HepG2 (cell line): ENCODE data around the gene ARFGAP2. TPM values are rescaled to one million over a fixed set of nuclear protein-coding genes. Genes with fewer than 3 reads are reported as not detected.

Source experiments
- ESRRA ChIP-seq: sonication (generic); formaldehyde crosslinking; IDR thresholded peaks from 2 replicates; pipeline ENCODE4 v1.5.1; 2020; ENCODE audit warnings: mild to moderate bottlenecking, low read depth, missing genetic modification reagents
- ETV5 ChIP-seq: IDR thresholded peaks from 2 replicates; pipeline ENCODE4 v1.6.1; 2018; ENCODE audit warnings: missing biosample characterization, missing genetic modification reagents, inconsistent platforms, borderline replicate concordance
- JARID2 ChIP-seq: sonication (generic); formaldehyde crosslinking; IDR thresholded peaks from 2 replicates; pipeline ENCODE4 v1.8.1; 2023; ENCODE audit warnings: missing genetic modification reagents, inconsistent platforms; ENCODE audit not compliant: insufficient replicate concordance
- NONO ChIP-seq, 2 experiments: fragments of 450-650 bp in 1 of 2; sonication (generic) in 1 of 2; formaldehyde crosslinking in 1 of 2; IDR thresholded peaks in 1 of 2; conservative IDR thresholded peaks in 1 of 2; 2 replicates each; pipeline versions ENCODE4 v1.6.1 to v1.8.0; 2017 to 2022; ENCODE audit warnings: mild to moderate bottlenecking in 1 of 2, missing genetic modification reagents in 1 of 2, moderate library complexity in 1 of 2
- SIN3B ChIP-seq: fragments of 150-350 bp; IDR thresholded peaks from 2 replicates; pipeline ENCODE4 v1.6.1; 2014; ENCODE audit warnings: low read length
- ZNF296 ChIP-seq: sonication (generic); formaldehyde crosslinking; conservative IDR thresholded peaks from 2 replicates; pipeline ENCODE4 v1.5.0; 2020; ENCODE audit warnings: mild to moderate bottlenecking, missing genetic modification reagents
- ZNF567 ChIP-seq: sonication (generic); formaldehyde crosslinking; IDR thresholded peaks from 2 replicates; pipeline ENCODE4 v1.8.1; 2023; ENCODE audit warnings: mild to moderate bottlenecking, missing genetic modification reagents, borderline replicate concordance
- ZNF709 ChIP-seq: sonication (generic); formaldehyde crosslinking; IDR thresholded peaks from 2 replicates; pipeline ENCODE4 v1.5.0; 2020; ENCODE audit warnings: mild to moderate bottlenecking, missing genetic modification reagents
- ZSCAN25 ChIP-seq: sonication (generic); formaldehyde crosslinking; IDR thresholded peaks from 2 replicates; pipeline ENCODE4 v1.8.0; 2022; ENCODE audit warnings: mild to moderate bottlenecking, missing genetic modification reagents
- polyA plus RNA-seq, 8 experiments: library from polyadenylated mRNA; depleted of rRNA in 3 of 8; stranded (reverse) in 7 of 8; unstranded in 1 of 8; fragments of >200 nt; fragmentation: Illumina TruSeq in 4 of 8; extraction: Trizol in 4 of 8; gene quantifications; 2 replicates each; pipeline versions ENCODE4 v1.2.1 to v1.2.3, GENCODE V29; 2011 to 2016; ENCODE audit warnings: low read depth in 4 of 8, missing spikeins in 1 of 8, mixed read lengths in 1 of 8; ENCODE audit not compliant: insufficient read depth in 1 of 8
- total RNA-seq, 5 experiments: library from RNA; depleted of rRNA; stranded (reverse); fragments of >200 nt; fragmentation: Illumina TruSeq; extraction: Trizol; gene quantifications; 2 replicates each; pipeline ENCODE4 v1.2.3, GENCODE V29; 2016; ENCODE audit warnings: low read depth in 1 of 5
- TF ChIP-seq, protein P1 (sequence below): sonication (generic); formaldehyde crosslinking; IDR thresholded peaks from 2 replicates; pipeline ENCODE4 v1.5.0; 2020; ENCODE audit warnings: missing genetic modification reagents
- TF ChIP-seq, protein P2 (sequence below), 2 experiments: IDR thresholded peaks; 2 replicates each; pipeline ENCODE4 v1.6.1; 2011 to 2012; ENCODE audit warnings: low read length in 2 of 2, borderline replicate concordance in 1 of 2, low read depth in 1 of 2, mild to moderate bottlenecking in 1 of 2, moderate library complexity in 1 of 2
- TF ChIP-seq, protein P3 (sequence below): sonication (generic); formaldehyde crosslinking; IDR thresholded peaks from 2 replicates; pipeline ENCODE4 v1.4.0; 2020; ENCODE audit warnings: missing genetic modification reagents
- TF ChIP-seq, protein P4 (sequence below): conservative IDR thresholded peaks from 2 replicates; pipeline ENCODE4 v1.6.1; 2018; ENCODE audit warnings: missing genetic modification reagents
- TF ChIP-seq, protein P5 (sequence below): sonication (generic); formaldehyde crosslinking; IDR thresholded peaks from 2 replicates; pipeline ENCODE4 v1.8.0; 2022; ENCODE audit warnings: missing genetic modification reagents, mild to moderate bottlenecking, moderate library complexity, borderline replicate concordance

ARFGAP2 gene
- total and polyA plus RNA-seq, 2 of the 13 experiments (the other 11 are each of a cell fraction or from before 2014, with no cell fraction given) = 32.3 to 75.3 TPM

GRCh38 chr11:47185305-47186075 lies 8.8 kb upstream of the ARFGAP2 start (continued):
- TF ChIP-seq ZNF296 (no peak), SIN3B (no peak), ESRRA (CRISPR knock-in tag) (no peak; the same call in 1 of the 2 replicates), JARID2 (CRISPR knock-in tag) (no peak), ZNF567 (CRISPR knock-in tag) (no peak; the same call in 1 of the 2 replicates), ETV5 (CRISPR knock-in tag) (no peak), NONO (IDR thresholded peaks at IDR 0.05) (no peak), NONO (CRISPR knock-in tag; conservative IDR thresholded peaks at IDR 0.05) (no peak), ZNF709 (CRISPR knock-in tag) (no peak; the same call in 1 of the 2 replicates), ZSCAN25 (CRISPR knock-in tag) (no peak)
- TF ChIP-seq, protein P1, sequence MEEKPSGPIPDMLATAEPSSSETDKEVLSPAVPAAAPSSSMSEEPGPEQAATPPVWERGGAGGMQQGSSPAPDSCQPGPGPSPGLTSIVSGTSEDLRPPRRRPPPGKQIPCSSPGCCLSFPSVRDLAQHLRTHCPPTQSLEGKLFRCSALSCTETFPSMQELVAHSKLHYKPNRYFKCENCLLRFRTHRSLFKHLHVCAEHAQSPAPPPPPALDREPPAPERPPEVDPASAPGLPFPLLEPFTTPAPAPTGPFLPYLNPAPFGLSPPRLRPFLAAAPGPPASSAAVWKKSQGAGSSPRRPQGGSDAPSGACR (CRISPR knock-in tag) = no peak
- TF ChIP-seq, protein P2, sequence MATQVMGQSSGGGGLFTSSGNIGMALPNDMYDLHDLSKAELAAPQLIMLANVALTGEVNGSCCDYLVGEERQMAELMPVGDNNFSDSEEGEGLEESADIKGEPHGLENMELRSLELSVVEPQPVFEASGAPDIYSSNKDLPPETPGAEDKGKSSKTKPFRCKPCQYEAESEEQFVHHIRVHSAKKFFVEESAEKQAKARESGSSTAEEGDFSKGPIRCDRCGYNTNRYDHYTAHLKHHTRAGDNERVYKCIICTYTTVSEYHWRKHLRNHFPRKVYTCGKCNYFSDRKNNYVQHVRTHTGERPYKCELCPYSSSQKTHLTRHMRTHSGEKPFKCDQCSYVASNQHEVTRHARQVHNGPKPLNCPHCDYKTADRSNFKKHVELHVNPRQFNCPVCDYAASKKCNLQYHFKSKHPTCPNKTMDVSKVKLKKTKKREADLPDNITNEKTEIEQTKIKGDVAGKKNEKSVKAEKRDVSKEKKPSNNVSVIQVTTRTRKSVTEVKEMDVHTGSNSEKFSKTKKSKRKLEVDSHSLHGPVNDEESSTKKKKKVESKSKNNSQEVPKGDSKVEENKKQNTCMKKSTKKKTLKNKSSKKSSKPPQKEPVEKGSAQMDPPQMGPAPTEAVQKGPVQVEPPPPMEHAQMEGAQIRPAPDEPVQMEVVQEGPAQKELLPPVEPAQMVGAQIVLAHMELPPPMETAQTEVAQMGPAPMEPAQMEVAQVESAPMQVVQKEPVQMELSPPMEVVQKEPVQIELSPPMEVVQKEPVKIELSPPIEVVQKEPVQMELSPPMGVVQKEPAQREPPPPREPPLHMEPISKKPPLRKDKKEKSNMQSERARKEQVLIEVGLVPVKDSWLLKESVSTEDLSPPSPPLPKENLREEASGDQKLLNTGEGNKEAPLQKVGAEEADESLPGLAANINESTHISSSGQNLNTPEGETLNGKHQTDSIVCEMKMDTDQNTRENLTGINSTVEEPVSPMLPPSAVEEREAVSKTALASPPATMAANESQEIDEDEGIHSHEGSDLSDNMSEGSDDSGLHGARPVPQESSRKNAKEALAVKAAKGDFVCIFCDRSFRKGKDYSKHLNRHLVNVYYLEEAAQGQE (IDR thresholded peaks at IDR 0.05; ENCODE audit: borderline replicate concordance in 1 of 2, low read depth in 1 of 2, low read length in 2 of 2) = 0 out of 4 replicates have a peak, but pooled peaks of 1 of the 2 experiments have one; percentile 12
- TF ChIP-seq, protein P3, sequence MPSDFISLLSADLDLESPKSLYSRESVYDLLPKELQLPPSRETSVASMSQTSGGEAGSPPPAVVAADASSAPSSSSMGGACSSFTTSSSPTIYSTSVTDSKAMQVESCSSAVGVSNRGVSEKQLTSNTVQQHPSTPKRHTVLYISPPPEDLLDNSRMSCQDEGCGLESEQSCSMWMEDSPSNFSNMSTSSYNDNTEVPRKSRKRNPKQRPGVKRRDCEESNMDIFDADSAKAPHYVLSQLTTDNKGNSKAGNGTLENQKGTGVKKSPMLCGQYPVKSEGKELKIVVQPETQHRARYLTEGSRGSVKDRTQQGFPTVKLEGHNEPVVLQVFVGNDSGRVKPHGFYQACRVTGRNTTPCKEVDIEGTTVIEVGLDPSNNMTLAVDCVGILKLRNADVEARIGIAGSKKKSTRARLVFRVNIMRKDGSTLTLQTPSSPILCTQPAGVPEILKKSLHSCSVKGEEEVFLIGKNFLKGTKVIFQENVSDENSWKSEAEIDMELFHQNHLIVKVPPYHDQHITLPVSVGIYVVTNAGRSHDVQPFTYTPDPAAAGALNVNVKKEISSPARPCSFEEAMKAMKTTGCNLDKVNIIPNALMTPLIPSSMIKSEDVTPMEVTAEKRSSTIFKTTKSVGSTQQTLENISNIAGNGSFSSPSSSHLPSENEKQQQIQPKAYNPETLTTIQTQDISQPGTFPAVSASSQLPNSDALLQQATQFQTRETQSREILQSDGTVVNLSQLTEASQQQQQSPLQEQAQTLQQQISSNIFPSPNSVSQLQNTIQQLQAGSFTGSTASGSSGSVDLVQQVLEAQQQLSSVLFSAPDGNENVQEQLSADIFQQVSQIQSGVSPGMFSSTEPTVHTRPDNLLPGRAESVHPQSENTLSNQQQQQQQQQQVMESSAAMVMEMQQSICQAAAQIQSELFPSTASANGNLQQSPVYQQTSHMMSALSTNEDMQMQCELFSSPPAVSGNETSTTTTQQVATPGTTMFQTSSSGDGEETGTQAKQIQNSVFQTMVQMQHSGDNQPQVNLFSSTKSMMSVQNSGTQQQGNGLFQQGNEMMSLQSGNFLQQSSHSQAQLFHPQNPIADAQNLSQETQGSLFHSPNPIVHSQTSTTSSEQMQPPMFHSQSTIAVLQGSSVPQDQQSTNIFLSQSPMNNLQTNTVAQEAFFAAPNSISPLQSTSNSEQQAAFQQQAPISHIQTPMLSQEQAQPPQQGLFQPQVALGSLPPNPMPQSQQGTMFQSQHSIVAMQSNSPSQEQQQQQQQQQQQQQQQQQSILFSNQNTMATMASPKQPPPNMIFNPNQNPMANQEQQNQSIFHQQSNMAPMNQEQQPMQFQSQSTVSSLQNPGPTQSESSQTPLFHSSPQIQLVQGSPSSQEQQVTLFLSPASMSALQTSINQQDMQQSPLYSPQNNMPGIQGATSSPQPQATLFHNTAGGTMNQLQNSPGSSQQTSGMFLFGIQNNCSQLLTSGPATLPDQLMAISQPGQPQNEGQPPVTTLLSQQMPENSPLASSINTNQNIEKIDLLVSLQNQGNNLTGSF (CRISPR knock-in tag) = no peak
- TF ChIP-seq, protein P4, sequence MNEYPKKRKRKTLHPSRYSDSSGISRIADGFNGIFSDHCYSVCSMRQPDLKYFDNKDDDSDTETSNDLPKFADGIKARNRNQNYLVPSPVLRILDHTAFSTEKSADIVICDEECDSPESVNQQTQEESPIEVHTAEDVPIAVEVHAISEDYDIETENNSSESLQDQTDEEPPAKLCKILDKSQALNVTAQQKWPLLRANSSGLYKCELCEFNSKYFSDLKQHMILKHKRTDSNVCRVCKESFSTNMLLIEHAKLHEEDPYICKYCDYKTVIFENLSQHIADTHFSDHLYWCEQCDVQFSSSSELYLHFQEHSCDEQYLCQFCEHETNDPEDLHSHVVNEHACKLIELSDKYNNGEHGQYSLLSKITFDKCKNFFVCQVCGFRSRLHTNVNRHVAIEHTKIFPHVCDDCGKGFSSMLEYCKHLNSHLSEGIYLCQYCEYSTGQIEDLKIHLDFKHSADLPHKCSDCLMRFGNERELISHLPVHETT (CRISPR knock-in tag) = 0 out of 2 replicates have a peak, but pooled peaks have one; percentile 11
- TF ChIP-seq, protein P5, sequence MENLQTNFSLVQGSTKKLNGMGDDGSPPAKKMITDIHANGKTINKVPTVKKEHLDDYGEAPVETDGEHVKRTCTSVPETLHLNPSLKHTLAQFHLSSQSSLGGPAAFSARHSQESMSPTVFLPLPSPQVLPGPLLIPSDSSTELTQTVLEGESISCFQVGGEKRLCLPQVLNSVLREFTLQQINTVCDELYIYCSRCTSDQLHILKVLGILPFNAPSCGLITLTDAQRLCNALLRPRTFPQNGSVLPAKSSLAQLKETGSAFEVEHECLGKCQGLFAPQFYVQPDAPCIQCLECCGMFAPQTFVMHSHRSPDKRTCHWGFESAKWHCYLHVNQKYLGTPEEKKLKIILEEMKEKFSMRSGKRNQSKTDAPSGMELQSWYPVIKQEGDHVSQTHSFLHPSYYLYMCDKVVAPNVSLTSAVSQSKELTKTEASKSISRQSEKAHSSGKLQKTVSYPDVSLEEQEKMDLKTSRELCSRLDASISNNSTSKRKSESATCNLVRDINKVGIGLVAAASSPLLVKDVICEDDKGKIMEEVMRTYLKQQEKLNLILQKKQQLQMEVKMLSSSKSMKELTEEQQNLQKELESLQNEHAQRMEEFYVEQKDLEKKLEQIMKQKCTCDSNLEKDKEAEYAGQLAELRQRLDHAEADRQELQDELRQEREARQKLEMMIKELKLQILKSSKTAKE = no peak; the same call in 1 of the 2 replicates
